NT2/D1 (cell line): ENCODE measurements around the gene ASXL1.
"Not testable (repeated sequence)": the region's sequence is repeated elsewhere in the genome, so short reads cannot be mapped to it uniquely, and the experiment has no call there.

ENCODE experiments used
- SUZ12 ChIP-seq: IDR thresholded peaks from 2 replicates; pipeline ENCODE4 v1.6.1; 2011; ENCODE audit not compliant: insufficient read length, insufficient read depth; ENCODE audit errors: extremely low read depth
- YY1 ChIP-seq: IDR thresholded peaks from 2 replicates; pipeline ENCODE4 v1.6.1; 2011; ENCODE audit not compliant: insufficient read length, insufficient read depth
- ZNF274 ChIP-seq: IDR thresholded peaks from 2 replicates; pipeline ENCODE4 v1.6.1; 2011; ENCODE audit warnings: mild to moderate bottlenecking, low read depth, low read length

DNA sequence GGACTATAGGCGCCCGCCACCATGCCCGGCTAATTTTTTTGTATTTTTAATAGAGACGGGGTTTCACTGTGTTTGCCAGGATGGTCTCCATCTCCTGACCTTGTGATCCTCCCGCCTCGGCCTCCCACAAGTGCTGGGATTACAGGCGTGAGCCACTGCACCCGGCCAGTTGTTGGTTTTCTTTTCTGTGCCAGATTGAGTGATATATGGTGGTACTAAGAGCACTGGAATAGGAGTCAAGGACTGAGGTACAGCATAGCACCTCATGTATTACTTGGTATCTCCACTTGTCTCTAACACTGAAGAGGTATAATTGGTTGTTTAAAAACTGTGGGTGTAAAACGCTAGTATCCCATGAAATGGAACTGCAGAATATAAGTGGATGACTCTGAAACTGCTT lies 25.3 kb downstream of the ASXL1 start:
- not testable (repeated sequence) for TF ChIP-seq YY1, ZNF274, SUZ12
